Esophagus muscularis mucosa (tissue), 4 donors: Measurements from ENCODE around the gene CEACAM21.

Experiments
- EP300 ChIP-seq: sonication (generic); formaldehyde crosslinking; IDR thresholded peaks from one replicate; pipeline ENCODE4 v1.6.1; 2017; ENCODE audit warnings: antibody characterized with exemption
- POLR2A ChIP-seq: fragments of 450-650 bp; IDR thresholded peaks from one replicate; pipeline ENCODE4 v1.6.1; 2017; ENCODE audit warnings: antibody characterized with exemption, moderate library complexity, mild to moderate bottlenecking, low read depth
- POLR2AphosphoS5 ChIP-seq, 2 donors: sonication (generic); formaldehyde crosslinking; IDR thresholded peaks; one replicate each; pipeline ENCODE4 v1.6.1; 2017; ENCODE audit warnings: antibody characterized with exemption in 2 of 2
- TF ChIP-seq, protein P1 (sequence below), 3 experiments: fragments of 200-600 bp in 2 of 3; fragments of 450-650 bp in 1 of 3; sonication (generic) in 2 of 3; IDR thresholded peaks; one replicate each; pipeline ENCODE4 v1.5.1; 2017 to 2019; ENCODE audit warnings: antibody characterized with exemption in 3 of 3, mild to moderate bottlenecking in 2 of 3, moderate library complexity in 1 of 3

DNA sequence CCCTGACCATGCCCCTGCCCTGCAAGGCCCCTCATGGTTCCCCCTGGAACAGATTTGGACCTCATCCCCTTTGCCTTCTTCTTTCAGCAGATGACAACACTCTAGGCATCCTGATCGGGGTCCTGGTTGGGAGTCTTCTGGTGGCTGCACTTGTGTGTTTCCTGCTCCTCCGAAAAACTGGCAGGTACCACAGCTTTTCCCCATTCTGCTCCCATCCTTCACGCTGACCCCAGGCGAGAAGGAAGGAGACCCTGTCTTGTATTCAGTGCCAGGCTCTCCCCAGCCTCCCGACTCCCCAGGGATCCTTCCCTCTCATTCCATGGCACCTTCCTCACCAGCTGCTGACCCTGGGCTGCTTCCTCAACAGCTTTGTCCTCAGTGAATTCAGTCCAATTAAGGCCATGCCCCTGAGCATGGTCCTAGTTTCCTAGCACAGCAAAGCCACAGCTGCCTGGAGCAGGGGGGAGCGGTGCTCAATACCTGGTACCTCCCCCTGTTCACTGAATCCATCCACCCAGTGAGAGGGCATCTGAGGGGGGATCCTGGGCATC lies 8.4 kb downstream of the CEACAM21 start:
- TF ChIP-seq EP300 (no peak), POLR2A (no peak), POLR2AphosphoS5 (IDR thresholded peaks at IDR 0.05) (no peak)
- TF ChIP-seq, protein P1, sequence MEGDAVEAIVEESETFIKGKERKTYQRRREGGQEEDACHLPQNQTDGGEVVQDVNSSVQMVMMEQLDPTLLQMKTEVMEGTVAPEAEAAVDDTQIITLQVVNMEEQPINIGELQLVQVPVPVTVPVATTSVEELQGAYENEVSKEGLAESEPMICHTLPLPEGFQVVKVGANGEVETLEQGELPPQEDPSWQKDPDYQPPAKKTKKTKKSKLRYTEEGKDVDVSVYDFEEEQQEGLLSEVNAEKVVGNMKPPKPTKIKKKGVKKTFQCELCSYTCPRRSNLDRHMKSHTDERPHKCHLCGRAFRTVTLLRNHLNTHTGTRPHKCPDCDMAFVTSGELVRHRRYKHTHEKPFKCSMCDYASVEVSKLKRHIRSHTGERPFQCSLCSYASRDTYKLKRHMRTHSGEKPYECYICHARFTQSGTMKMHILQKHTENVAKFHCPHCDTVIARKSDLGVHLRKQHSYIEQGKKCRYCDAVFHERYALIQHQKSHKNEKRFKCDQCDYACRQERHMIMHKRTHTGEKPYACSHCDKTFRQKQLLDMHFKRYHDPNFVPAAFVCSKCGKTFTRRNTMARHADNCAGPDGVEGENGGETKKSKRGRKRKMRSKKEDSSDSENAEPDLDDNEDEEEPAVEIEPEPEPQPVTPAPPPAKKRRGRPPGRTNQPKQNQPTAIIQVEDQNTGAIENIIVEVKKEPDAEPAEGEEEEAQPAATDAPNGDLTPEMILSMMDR (IDR thresholded peaks at IDR 0.05): no peak
